ENCODE measurements around the gene SLC12A5.
"Not testable (repeated sequence)": the region's sequence is repeated elsewhere in the genome, so short reads cannot be mapped to it uniquely, and the experiment has no call there.

The SLC12A5 gene

GRCh38 chr20:46028772-46029371 is at the start of gene SLC12A5:
TSS of gene SLC12A5 (plus strand) at chr20:46029215. CDS start at chr20:46029345, 130 bp downstream.
- no peaks in the 10 kb centered on the region for H3K79me2 ChIP-seq (ENCODE audit: control insufficient read depth, insufficient read depth, low read length, unreplicated experiment)
- no peak within 1 kb of the TSS for H3K4me3 ChIP-seq (ENCODE audit: low read depth, low read length)
- no peaks in the 10 kb centered on the region for H3K4me1 ChIP-seq (ENCODE audit: control insufficient read depth, insufficient read depth, low read length, unreplicated experiment)
- peaks cover 99% of the 10 kb centered on the region for H3K27me3 ChIP-seq (ENCODE audit: insufficient read depth, low read length)
- no peak within 1 kb of the TSS for H2AFZ ChIP-seq (ENCODE audit: low read length, unreplicated experiment)
- no peak within 1 kb of the TSS for H3K27ac ChIP-seq (ENCODE audit: low read depth, low read length)
- H3K36me3 ChIP-seq (ENCODE audit: insufficient read depth, low read length) = no peaks in the 10 kb centered on the region

- no peaks in the 10 kb centered on the region for H3K27me3 ChIP-seq (ENCODE audit: insufficient read depth, low read length)
- H3K4me1 ChIP-seq (ENCODE audit: control insufficient read depth, insufficient read depth, low read length, unreplicated experiment) = no peaks in the 10 kb centered on the region
- H3K4me3 ChIP-seq (ENCODE audit: low read depth, low read length) = no peak overlapping the region
- H3K79me2 ChIP-seq (ENCODE audit: control insufficient read depth, insufficient read depth, low read length, unreplicated experiment) = no peaks in the 10 kb centered on the region
- H2AFZ ChIP-seq (ENCODE audit: low read length, unreplicated experiment) = no peak overlapping the region
- H3K36me3 ChIP-seq (ENCODE audit: insufficient read depth, low read length) = no peaks in the 10 kb centered on the region
- no peak overlapping the region for H3K27ac ChIP-seq (ENCODE audit: low read depth, low read length)
Observed at GRCh38 chr20:45981261-45981660, 47.8 kb upstream of the SLC12A5 start.

GRCh38 chr20:45983279-45983743 is 45.7 kb upstream of the SLC12A5 start:
- no peak overlapping the region for H3K27ac ChIP-seq (ENCODE audit: low read depth, low read length)

GRCh38 chr20:45985573-45985972 is 43.4 kb upstream of the SLC12A5 start:
- Histone ChIP-seq H3K4me3 (ENCODE audit: low read depth, low read length) (no peak overlapping the region), H3K4me1 (ENCODE audit: control insufficient read depth, insufficient read depth, low read length, unreplicated experiment) (no peaks in the 10 kb centered on the region), H3K36me3 (ENCODE audit: insufficient read depth, low read length) (no peaks in the 10 kb centered on the region), H2AFZ (ENCODE audit: low read length, unreplicated experiment) (no peak overlapping the region), H3K27ac (ENCODE audit: low read depth, low read length) (no peak overlapping the region), H3K27me3 (ENCODE audit: insufficient read depth, low read length) (no peaks in the 10 kb centered on the region), H3K79me2 (ENCODE audit: control insufficient read depth, insufficient read depth, low read length, unreplicated experiment) (no peaks in the 10 kb centered on the region)

More at GRCh38 chr20:45983279-45983743, 45.7 kb upstream of the SLC12A5 start:
- Histone ChIP-seq H2AFZ (ENCODE audit: low read length, unreplicated experiment) (no peak overlapping the region), H3K27me3 (ENCODE audit: insufficient read depth, low read length) (no peaks in the 10 kb centered on the region), H3K36me3 (ENCODE audit: insufficient read depth, low read length) (no peaks in the 10 kb centered on the region), H3K4me1 (ENCODE audit: control insufficient read depth, insufficient read depth, low read length, unreplicated experiment) (no peaks in the 10 kb centered on the region), H3K79me2 (ENCODE audit: control insufficient read depth, insufficient read depth, low read length, unreplicated experiment) (no peaks in the 10 kb centered on the region), H3K4me3 (ENCODE audit: low read depth, low read length) (no peak overlapping the region)

- no peaks in the 10 kb centered on the region for H3K27me3 ChIP-seq (ENCODE audit: insufficient read depth, low read length)
- H3K36me3 ChIP-seq (ENCODE audit: insufficient read depth, low read length) = no peaks in the 10 kb centered on the region
- no peak overlapping the region for H3K27ac ChIP-seq (ENCODE audit: low read depth, low read length)
- H3K79me2 ChIP-seq (ENCODE audit: control insufficient read depth, insufficient read depth, low read length, unreplicated experiment) = no peaks in the 10 kb centered on the region
- no peak overlapping the region for H2AFZ ChIP-seq (ENCODE audit: low read length, unreplicated experiment)
- no peak overlapping the region for H3K4me3 ChIP-seq (ENCODE audit: low read depth, low read length)
- H3K4me1 ChIP-seq (ENCODE audit: control insufficient read depth, insufficient read depth, low read length, unreplicated experiment) = no peaks in the 10 kb centered on the region
Observed at GRCh38 chr20:45987108-45987780, 41.8 kb upstream of the SLC12A5 start.

GRCh38 chr20:45988830-45989229 is 40.2 kb upstream of the SLC12A5 start:
- H3K4me3 ChIP-seq (ENCODE audit: low read depth, low read length); H3K27ac ChIP-seq (ENCODE audit: low read depth, low read length); H3K36me3 ChIP-seq (ENCODE audit: insufficient read depth, low read length); H3K4me1 ChIP-seq (ENCODE audit: control insufficient read depth, insufficient read depth, low read length, unreplicated experiment); H3K27me3 ChIP-seq (ENCODE audit: insufficient read depth, low read length); H2AFZ ChIP-seq (ENCODE audit: low read length, unreplicated experiment); H3K79me2 ChIP-seq (ENCODE audit: control insufficient read depth, insufficient read depth, low read length, unreplicated experiment): not testable (repeated sequence)

GRCh38 chr20:45991616-45992015 is 37.4 kb upstream of the SLC12A5 start:
- peaks cover 4% of the 10 kb centered on the region for H3K4me1 ChIP-seq (ENCODE audit: control insufficient read depth, insufficient read depth, low read length, unreplicated experiment)
- no peak overlapping the region for H3K4me3 ChIP-seq (ENCODE audit: low read depth, low read length)
- H3K36me3 ChIP-seq (ENCODE audit: insufficient read depth, low read length) = no peaks in the 10 kb centered on the region
- H3K79me2 ChIP-seq (ENCODE audit: control insufficient read depth, insufficient read depth, low read length, unreplicated experiment) = no peaks in the 10 kb centered on the region
- H2AFZ ChIP-seq (ENCODE audit: low read length, unreplicated experiment) = no peak overlapping the region
- no peaks in the 10 kb centered on the region for H3K27me3 ChIP-seq (ENCODE audit: insufficient read depth, low read length)
- no peak overlapping the region for H3K27ac ChIP-seq (ENCODE audit: low read depth, low read length)

- H2AFZ ChIP-seq (ENCODE audit: low read length, unreplicated experiment) = no peak overlapping the region
- no peaks in the 10 kb centered on the region for H3K79me2 ChIP-seq (ENCODE audit: control insufficient read depth, insufficient read depth, low read length, unreplicated experiment)
- no peak overlapping the region for H3K27ac ChIP-seq (ENCODE audit: low read depth, low read length)
- no peaks in the 10 kb centered on the region for H3K36me3 ChIP-seq (ENCODE audit: insufficient read depth, low read length)
- no peak overlapping the region for H3K4me3 ChIP-seq (ENCODE audit: low read depth, low read length)
- H3K27me3 ChIP-seq (ENCODE audit: insufficient read depth, low read length) = no peaks in the 10 kb centered on the region
- peaks cover 4% of the 10 kb centered on the region for H3K4me1 ChIP-seq (ENCODE audit: control insufficient read depth, insufficient read depth, low read length, unreplicated experiment)
Observed at GRCh38 chr20:45993197-45993951, 35.6 kb upstream of the SLC12A5 start.

- Histone ChIP-seq H3K27me3 (ENCODE audit: insufficient read depth, low read length) (no peaks in the 10 kb centered on the region), H2AFZ (ENCODE audit: low read length, unreplicated experiment) (no peak overlapping the region), H3K36me3 (ENCODE audit: insufficient read depth, low read length) (no peaks in the 10 kb centered on the region), H3K79me2 (ENCODE audit: control insufficient read depth, insufficient read depth, low read length, unreplicated experiment) (no peaks in the 10 kb centered on the region), H3K27ac (ENCODE audit: low read depth, low read length) (no peak overlapping the region), H3K4me1 (ENCODE audit: control insufficient read depth, insufficient read depth, low read length, unreplicated experiment) (peaks cover 4% of the 10 kb centered on the region), H3K4me3 (ENCODE audit: low read depth, low read length) (no peak overlapping the region)
Observed at GRCh38 chr20:45994761-45995493, 34.1 kb upstream of the SLC12A5 start.

GRCh38 chr20:45995495-45996097 is 33.4 kb upstream of the SLC12A5 start:
- H3K27ac ChIP-seq (ENCODE audit: low read depth, low read length); H3K79me2 ChIP-seq (ENCODE audit: control insufficient read depth, insufficient read depth, low read length, unreplicated experiment); H2AFZ ChIP-seq (ENCODE audit: low read length, unreplicated experiment); H3K27me3 ChIP-seq (ENCODE audit: insufficient read depth, low read length); H3K36me3 ChIP-seq (ENCODE audit: insufficient read depth, low read length); H3K4me3 ChIP-seq (ENCODE audit: low read depth, low read length); H3K4me1 ChIP-seq (ENCODE audit: control insufficient read depth, insufficient read depth, low read length, unreplicated experiment): not testable (repeated sequence)
